ENCODE data around the gene THEMIS2.

The THEMIS2 gene

DNA sequence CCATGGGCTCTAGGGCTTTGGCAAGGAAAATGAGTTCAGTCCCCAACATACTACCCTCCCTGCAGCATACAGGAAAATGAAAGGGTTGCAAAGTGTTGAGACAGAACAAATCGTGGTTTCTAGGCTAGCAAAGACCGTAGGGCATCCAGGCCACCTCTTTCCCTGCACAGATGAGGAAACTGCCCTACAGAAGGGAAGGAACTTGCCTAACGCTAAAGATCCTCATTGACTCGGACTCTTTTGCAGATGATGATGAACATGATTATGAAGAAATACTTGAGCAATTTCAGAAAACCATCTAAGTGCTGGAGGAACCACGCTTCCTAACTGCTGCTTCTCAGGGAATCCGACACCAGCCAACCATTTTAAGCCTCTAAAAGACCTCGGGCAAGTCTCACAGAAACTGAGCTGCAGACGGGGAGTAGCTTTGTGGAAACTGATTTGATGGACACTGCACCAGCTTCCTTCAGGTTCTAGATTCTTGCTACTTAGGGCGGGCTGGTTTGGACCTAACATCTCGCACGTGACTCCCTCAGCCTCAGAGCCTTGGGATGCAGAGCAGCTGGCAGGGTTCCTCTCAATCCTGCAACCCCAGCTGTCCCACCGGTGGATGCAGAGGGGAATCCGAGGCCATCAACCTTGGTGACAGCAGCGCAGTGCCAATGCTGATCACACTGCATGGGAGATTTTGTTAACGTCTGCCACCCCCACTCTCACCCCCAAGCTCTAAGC, 13.4 kb downstream of the THEMIS2 start:
- no peak for DNase-seq

DNA sequence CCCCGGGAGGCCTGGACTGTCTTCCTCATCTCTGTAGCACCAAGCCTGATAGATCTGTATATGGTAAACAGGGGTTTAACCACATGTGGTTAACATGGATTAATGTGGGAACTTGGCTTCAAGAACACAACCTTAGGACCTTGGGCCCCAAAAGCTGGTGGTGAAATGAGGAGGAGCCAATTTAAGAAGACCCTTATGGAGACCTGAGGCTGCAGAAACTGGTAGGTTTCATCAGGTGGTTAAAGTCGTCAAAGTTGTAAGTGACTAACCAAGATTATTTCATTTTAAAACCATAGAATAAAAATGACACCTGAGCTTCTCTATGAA, 14.0 kb downstream of the THEMIS2 start:
- DNase-seq: no peak

DNA sequence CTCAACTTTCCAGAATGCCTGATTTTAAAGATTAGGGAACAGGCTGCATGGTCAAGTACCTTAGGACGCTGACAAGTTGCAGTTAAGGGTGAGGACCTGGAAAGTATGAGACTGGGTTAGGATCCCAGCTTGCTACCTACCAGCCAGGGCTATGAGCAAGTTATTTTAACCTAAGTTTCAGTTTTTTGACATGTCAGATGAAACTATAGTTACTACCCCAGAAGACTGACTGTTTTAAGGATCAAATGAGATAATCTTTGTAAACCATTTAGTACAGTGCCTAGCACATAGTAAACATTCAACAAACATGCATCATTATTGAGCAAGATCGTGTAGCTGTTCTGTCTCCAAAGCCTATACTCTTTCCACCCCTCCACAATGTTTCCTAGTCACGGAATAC, 14.4 kb downstream of the THEMIS2 start:
- no peak for DNase-seq

DNA sequence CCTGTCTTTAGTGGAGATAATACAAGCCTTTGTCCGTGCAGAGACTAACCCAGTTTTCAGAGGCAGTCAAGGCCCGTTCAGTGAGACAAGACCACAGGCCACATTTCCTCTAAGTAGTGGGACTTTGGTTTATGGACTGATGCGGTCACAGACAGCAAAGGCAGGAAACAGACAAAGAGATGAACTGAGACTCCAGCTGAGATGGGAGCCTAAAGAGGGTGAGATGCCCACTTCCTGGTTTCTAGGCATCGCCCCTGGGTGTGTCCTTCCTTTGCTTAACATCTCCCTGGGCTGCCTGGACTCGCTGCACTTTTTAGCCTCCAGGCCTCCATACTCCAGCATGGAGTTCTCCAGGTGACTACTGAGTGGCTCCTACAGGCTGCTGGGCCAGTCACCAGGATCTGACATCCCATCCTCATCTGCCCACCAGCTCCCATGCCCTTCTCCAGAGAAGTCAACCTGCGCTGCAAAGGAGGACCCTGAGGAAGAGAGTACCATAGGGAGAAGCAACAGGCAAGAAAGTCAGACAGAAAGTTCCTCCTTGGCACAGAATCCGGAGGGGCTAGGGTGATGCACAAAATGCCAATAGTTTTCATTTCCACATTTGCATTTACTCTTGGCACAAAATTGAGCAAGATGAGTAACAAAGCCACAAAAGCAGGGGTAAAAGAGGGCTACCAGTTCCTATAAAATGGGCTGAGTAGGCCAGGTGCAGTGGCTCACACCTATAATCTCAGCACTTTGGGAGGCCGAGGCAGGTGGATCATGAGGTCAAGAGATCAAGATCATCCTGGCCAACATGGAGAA, 15.1 kb downstream of the THEMIS2 start:
- no peak for DNase-seq

DNA sequence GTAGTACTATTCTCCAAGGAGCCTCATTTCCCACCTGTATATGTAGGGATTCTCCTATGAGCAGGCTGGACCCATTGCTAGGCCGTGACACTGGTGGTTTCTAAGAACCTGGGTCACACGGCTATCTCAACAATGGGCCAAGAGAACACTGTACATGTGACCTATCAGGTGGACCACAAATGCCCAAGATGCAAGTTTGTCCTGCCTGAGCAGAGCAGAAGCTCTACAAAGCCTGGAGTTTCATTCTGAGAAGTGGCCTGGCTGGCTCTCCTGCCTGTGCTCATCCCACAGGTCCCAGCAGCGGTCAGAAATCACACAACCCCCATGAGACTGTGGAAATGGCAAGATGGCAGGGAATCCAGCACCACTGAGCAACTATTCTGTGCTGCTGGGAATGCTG, 17.2 kb downstream of the THEMIS2 start:
- DNase-seq: no peak

DNA sequence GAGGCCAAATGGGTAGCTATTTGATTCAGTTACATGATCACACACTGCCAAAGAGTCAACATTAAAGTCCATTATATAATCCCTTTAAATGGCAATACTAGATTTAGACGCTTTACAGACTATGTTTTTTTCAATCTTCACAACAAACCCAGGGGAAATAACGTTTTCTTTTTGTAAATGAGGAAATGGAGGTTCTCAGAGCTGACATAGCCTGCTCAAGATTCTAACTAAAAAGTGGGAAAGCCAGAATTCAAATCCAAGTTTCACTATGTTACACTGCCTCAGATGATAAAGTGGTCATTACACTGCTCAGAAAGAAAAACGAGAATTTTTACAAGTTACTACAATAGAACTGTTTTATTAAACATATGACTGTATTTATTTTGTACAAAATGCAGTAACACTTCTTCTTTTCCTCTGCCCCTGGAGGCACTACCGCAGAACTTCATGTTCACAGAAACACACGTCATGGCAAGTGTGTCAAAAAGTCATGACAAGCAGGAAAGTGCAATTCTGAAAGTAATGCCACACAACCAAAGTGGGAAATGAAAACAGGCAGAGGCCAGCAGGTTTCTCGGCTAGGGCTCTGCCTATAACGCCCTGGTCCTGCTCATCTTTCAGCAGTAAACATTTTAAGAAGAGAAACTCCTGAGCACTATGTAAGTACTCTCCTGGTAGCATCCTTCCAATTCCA, 19.0 kb downstream of the THEMIS2 start:
- DNase-seq: no peak

DNA sequence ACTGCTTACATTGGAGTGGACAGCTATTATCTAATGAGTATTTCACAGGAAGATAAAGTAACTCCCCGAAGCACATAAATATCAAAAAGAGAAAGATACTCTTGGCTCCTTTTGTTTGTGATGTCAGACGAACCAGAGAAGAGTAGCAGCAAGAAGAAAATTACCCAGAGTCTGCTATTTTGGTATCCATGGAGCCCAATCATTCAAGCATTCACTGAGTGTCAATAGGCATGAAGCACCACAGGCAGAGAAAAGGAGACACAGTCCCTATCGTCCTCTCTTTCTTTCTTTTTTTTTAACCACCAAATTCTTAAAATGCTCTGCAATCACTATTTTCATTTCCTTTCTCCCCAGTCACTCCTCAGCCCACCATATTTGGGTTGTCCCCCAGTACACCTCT, 22.2 kb downstream of the THEMIS2 start:
- no peak for DNase-seq

DNA sequence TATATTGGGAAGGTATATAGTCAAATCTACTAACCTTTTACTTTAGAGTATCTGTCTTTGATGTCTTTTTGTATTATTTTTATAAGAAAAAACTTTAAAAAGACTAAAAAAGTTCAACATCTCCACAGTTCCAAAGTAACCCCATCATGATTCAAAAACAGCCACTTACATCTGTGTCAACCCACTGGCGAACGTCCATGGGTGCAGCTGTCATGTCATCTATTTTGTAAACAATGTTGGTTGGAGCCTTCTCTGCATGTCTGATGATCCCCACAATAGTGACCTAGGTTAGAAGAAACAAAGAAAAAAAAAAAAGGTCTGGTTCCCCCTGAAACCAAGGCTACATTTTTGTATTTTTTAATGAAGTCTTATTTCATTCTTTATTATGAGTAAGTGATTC, 34.4 kb downstream of the THEMIS2 start:
- DNase-seq: no peak

DNA sequence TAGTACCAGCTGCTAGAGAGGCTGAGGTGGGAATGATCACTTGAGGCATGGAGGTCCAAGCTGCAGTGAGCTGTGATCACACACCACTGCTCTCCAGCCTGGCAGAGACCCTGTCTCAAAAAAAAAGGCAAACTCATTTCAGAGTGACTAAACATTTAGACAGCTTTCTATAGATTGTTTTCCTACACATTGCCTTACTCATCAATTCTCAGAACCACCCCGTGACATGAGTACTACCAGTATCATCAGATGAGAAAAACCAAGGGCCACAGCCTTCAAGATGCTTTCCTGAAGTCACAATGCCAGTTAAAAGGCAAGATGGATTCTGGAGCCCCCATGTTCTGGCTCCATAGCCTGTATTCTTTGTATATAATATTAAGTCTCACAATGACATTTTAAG, 40.1 kb downstream of the THEMIS2 start:
- no peak for DNase-seq

DNA sequence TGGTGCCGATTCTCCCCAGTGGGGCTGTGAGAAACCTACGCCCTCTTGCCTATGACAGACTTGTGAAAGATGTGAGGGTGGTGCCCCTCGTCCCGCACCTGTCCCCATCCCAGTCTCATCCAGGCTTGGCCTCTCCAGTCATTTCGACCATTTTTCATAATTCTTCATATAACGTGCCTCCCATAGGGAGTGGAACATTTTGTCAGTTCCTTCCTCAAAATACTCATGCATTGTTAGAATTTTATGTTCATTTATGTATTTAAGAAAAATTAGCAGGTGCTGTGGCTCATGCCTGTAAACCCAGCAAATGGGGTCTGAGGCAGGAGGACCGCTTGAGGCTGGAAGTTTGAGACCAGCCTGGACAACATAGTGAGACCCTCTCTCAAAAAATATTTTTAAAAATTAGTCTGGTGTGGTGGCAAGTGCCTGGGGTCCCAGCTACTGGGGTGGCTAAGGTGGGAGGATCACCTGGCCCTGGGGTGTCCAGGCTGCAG, 42.8 kb downstream of the THEMIS2 start:
- no peak for DNase-seq

DNA sequence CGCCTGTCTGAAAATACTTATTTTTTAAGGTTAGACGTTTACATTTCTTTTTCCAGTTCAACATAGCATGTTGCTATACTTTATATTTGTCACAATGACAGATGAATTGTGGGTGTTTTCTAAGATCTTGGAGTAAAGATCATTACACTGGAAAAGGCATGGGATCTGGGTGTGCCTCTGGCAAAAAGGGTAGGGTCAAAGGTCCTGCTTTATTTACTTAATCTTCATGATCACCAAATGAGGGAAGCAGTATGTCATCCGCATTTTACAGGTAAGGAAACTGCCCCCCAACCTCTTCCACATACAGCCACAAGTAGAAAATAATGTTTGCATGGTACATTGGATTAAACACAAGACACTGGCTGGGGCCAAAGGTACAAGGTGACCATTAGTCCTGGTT, 49.9 kb downstream of the THEMIS2 start:
- no peak for DNase-seq

DNA sequence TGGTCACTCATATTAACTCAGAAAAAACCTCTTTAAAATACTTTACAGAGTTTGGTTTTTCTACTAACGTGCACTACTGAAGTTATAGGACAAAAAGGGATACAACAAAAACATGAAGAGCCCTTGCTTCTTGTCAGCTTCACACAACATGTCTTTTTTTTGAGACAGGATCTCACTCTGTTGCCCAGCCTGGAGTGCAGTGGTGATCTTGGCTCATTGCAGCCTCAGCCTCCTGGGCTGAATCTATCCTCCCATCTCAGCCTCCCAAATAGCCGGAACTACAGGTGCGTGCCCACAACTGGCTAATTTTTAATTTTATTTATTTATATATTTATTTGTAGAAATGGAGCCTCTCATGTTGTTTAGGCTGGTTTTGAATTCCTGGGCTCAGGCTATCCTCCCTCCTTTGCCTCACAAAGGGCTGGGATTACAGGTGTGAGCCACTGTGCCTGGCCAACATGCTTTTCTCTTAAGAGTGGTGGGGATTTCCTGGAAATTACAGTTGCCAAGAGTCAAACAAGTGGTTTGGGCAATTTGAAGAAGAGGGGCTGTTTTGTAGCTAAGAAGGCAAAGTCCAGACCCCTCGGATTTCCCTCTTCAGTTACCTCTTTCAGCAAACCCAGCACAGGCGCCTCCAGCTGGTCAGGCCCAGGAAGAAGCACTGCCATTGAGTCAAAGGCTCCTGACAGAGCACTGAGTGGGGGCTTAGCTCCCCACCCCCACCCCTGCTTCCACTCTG, 56.0 kb downstream of the THEMIS2 start:
- no peak for DNase-seq

DNA sequence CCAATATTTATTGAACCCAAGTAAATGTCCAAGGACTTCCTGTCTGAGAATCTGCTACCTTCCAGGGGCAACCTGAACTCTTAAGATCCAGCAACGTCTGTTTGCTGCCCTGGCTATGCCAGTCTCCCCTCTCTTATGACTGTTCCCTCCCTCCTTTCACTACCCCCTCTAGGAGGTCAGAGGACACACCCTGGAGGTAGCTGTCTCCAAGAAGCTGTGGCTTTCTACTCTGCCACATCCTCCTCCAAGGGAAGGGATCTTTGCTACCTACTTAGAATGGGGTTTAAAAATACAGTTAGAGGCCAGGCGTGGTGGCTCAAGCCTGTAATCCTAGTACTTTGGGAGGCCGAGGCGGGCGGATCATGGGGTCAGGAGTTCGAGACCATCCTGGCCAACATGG, 58.8 kb downstream of the THEMIS2 start:
- no peak for DNase-seq

DNA sequence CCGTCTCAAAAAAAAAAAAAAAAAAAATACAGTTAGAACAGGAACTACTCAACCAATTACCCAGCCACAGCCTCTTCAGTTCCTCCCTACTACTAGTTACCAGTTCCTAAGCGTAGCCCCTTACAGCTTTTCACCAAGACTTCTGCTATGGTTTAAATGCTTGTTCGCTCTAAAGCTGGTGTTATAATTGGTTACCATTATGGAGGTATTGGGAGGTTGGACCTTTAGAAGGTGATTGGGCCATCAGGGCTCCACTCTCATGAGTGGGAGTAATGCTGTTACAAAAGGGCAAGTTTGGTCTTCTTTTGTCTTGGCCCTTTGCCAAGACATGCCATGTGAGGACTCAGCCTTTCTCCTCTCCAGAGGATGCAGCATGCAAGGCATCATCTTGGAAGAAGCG, 59.4 kb downstream of the THEMIS2 start:
- DNase-seq: no peak

DNA sequence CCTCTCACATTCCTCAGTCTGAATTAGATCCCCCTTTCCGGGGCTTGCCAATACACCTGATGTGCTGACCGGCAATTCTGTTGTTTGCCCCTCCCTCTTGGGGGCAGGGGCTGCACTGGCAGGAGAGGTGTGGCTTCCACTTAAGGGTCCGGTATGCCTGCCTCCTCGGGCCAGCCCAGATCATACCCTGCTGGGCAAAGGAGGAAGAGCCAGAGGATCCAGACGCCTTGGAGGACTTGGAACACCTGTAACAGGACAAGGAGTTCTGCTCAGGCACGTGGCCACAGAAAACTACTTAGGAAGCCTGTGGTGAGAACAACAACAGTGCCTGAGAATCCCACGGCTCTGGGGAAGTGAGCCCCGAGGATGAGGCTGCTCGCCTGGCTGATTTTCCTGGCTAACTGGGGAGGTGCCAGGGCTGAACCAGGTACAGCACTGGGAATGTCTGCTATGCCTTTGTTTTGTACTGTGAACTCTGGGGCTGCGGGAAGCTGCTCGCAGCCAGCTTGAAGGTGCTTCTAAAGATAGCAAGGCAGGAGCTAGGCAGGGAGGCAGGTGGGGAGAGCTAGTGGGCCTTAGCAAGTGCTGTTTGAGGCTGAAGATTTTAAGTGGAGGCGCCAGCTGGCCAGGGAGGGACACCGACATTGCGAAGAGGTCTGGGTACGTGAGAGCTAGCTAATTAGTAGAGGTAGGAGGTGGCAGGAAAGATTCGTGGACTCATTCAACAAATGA, 62.6 kb downstream of the THEMIS2 start, which contains the start of gene SMPDL3B:
TSS of gene SMPDL3B (plus strand) at position 183 of the 732 bp plus-strand sequence. CDS start at position 367, 184 bp downstream.
- peak; percentile 75 for DNase-seq

DNA sequence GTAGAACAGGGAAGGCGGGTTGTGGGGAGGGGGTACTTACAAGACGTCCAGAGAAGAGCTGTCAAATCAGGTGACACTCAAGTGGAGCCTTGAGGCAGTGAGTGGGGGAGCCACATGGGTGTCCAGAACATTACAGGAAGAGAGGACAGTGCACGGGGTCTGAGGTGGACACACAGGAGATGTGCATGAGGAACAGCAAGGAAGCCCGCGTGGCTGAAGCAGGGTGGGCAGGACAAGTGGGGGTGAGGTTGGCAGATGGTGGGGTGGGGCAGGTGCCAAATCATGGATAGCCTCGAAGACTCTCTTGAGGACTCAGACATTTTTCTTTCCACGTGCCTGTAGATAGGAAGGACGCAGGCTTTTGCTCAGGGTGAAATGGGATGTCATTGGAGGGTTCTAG, 63.4 kb downstream of the THEMIS2 start:
- no peak for DNase-seq
